H1 (cell line): ENCODE measurements around the gene PRKAB1. TPM values are rescaled to one million over a fixed set of nuclear protein-coding genes. Genes with fewer than 3 reads are reported as not detected.

ENCODE experiments used
- CTCF ChIA-PET: fragments of 300-600 bp; sonication (Branson Sonifier 250); formaldehyde crosslinking; loops from one replicate; lab custom pipeline; 2021; ENCODE audit not compliant: partially characterized antibody; lab: Charles Lee
- POLR2A ChIA-PET: fragments of 300-600 bp; sonication (Branson Sonifier 250); formaldehyde crosslinking; loops from one replicate; lab custom pipeline; 2021; ENCODE audit warnings: inconsistent platforms; ENCODE audit not compliant: partially characterized antibody; lab: Charles Lee
- DNase-seq, 2 experiments: peaks; one replicate each; pipeline versions ENCODE4 v3.0.0 to v3.0.0-alpha.2; 2010 to 2022; ENCODE audit warnings: low spot score in 2 of 2, low read depth in 1 of 2, mixed read lengths in 1 of 2
- FAIRE-seq: peaks from 2 replicates; lab custom pipeline; 2011; peaks lifted over from hg19 to GRCh38; lab: Jason Lieb, UNC
- H2AFZ ChIP-seq: 2 replicates; pipeline ENCODE4 v1.8.1; 2012; ENCODE audit warnings: low read length, inconsistent platforms
- H2AK5ac ChIP-seq: 2 replicates; pipeline ENCODE4 v1.6.1; 2013; ENCODE audit warnings: low read depth, low read length
- H2BK120ac ChIP-seq: replicated peaks from 2 replicates; pipeline ENCODE3; 2013; ENCODE audit warnings: low read depth, low read length, inconsistent platforms
- H2BK12ac ChIP-seq: 2 replicates; pipeline ENCODE4 v1.6.1; 2013; ENCODE audit warnings: low read depth, low read length
- H2BK15ac ChIP-seq: 2 replicates; pipeline ENCODE4 v1.6.1; 2013; ENCODE audit warnings: low read length
- H2BK20ac ChIP-seq: 2 replicates; pipeline ENCODE4 v1.6.1; 2013; ENCODE audit warnings: low read length
- H2BK5ac ChIP-seq: 2 replicates; pipeline ENCODE4 v1.6.1; 2013; ENCODE audit warnings: low read depth, low read length
- H3K14ac ChIP-seq: 2 replicates; pipeline ENCODE4 v1.6.1; 2013; ENCODE audit warnings: inconsistent platforms; ENCODE audit not compliant: insufficient read length
- H3K18ac ChIP-seq: 2 replicates; pipeline ENCODE4 v1.6.1; 2013; ENCODE audit warnings: low read length; ENCODE audit errors: extremely low read depth
- H3K23ac ChIP-seq: 2 replicates; pipeline ENCODE4 v1.6.1; 2013; ENCODE audit warnings: inconsistent platforms; ENCODE audit not compliant: insufficient read length
- H3K23me2 ChIP-seq: 2 replicates; pipeline ENCODE4 v1.6.1; 2013; ENCODE audit warnings: low read depth, low read length
- H3K27ac ChIP-seq: 2 replicates; pipeline ENCODE4 v1.6.1; 2011; ENCODE audit warnings: low read depth, low read length, inconsistent platforms
- H3K27me3 ChIP-seq, 4 experiments: replicated peaks in 1 of 4; 1 replicate in 1 of 4; 2 replicates in 3 of 4; pipeline versions ENCODE4 v1.6.1 to v1.8.1; 2011 to 2013; ENCODE audit warnings: low read length in 3 of 4, mild to moderate bottlenecking in 3 of 4, inconsistent platforms in 2 of 4, mixed read lengths in 2 of 4, moderate library complexity in 1 of 4; ENCODE audit not compliant: control insufficient read depth in 3 of 4, insufficient read depth in 3 of 4; ENCODE audit errors: extremely low read depth in 1 of 4
- H3K36me3 ChIP-seq, 4 experiments: 2 replicates each; pipeline versions ENCODE4 v1.6.1 to v1.8.1; 2011 to 2013; ENCODE audit warnings: mild to moderate bottlenecking in 4 of 4, low read length in 3 of 4, moderate library complexity in 2 of 4, control low read depth in 1 of 4, inconsistent platforms in 1 of 4; ENCODE audit not compliant: insufficient read depth in 4 of 4, control insufficient read depth in 2 of 4
- H3K4ac ChIP-seq: replicated peaks from 2 replicates; pipeline ENCODE3; 2013; ENCODE audit warnings: low read length, low read depth, mixed read lengths, inconsistent platforms; ENCODE audit not compliant: insufficient read length
- H3K4me1 ChIP-seq, 4 experiments: replicated peaks in 1 of 4; 1 replicate in 1 of 4; 2 replicates in 3 of 4; pipeline versions ENCODE4 v1.6.1 to v1.8.1; 2011 to 2013; ENCODE audit warnings: low read length in 3 of 4, inconsistent platforms in 2 of 4, mixed read lengths in 1 of 4; ENCODE audit not compliant: insufficient read depth in 4 of 4, control insufficient read depth in 3 of 4
- H3K4me2 ChIP-seq, 2 experiments: 2 replicates each; pipeline versions ENCODE4 v1.6.1 to v1.8.1; 2011 to 2013; ENCODE audit warnings: low read depth in 2 of 2, low read length in 2 of 2, control low read depth in 1 of 2, inconsistent platforms in 1 of 2, mild to moderate bottlenecking in 1 of 2; ENCODE audit not compliant: insufficient read depth in 1 of 2
- H3K4me3 ChIP-seq, 4 experiments: fragments of 200-600, 300-600 bp in 1 of 4; sonication (generic), shearing (Covaris generic), sonication (Bioruptor Twin) in 1 of 4; 2 replicates each; pipeline versions ENCODE4 v1.5.1 to v1.8.1; 2011 to 2016; ENCODE audit warnings: low read length in 4 of 4, low read depth in 3 of 4, control low read depth in 2 of 4, inconsistent platforms in 2 of 4, mild to moderate bottlenecking in 2 of 4, mixed read lengths in 1 of 4, moderate library complexity in 1 of 4; ENCODE audit not compliant: insufficient read depth in 2 of 4; ENCODE audit errors: extremely low read depth in 1 of 4
- H3K56ac ChIP-seq: replicated peaks from 2 replicates; pipeline ENCODE3; 2013; ENCODE audit warnings: low read depth, mild to moderate bottlenecking, mixed read lengths, low read length, inconsistent platforms; ENCODE audit not compliant: insufficient read length
- H3K79me1 ChIP-seq: 2 replicates; pipeline ENCODE4 v1.6.1; 2013; ENCODE audit warnings: low read depth, low read length, control low read depth
- H3K79me2 ChIP-seq, 2 experiments: 2 replicates each; pipeline versions ENCODE4 v1.6.1 to v1.8.1; 2012 to 2013; ENCODE audit warnings: low read length in 2 of 2, mild to moderate bottlenecking in 2 of 2, inconsistent platforms in 1 of 2; ENCODE audit not compliant: insufficient read depth in 2 of 2, control insufficient read depth in 1 of 2
- H3K9ac ChIP-seq, 4 experiments: replicated peaks in 1 of 4; 1 replicate in 1 of 4; 2 replicates in 3 of 4; pipeline versions ENCODE4 v1.6.1 to v1.8.1; 2011 to 2013; ENCODE audit warnings: low read depth in 3 of 4, low read length in 3 of 4, control low read depth in 2 of 4, mild to moderate bottlenecking in 2 of 4, moderate library complexity in 2 of 4, inconsistent platforms in 1 of 4; ENCODE audit errors: extremely low read depth in 1 of 4
- H3K9me3 ChIP-seq, 2 experiments: 2 replicates each; pipeline versions ENCODE4 v1.6.1 to v1.8.1; 2012 to 2013; ENCODE audit warnings: mild to moderate bottlenecking in 2 of 2, moderate library complexity in 2 of 2, control low read depth in 1 of 2, inconsistent platforms in 1 of 2, low read depth in 1 of 2, low read length in 1 of 2, mixed read lengths in 1 of 2; ENCODE audit not compliant: insufficient read depth in 2 of 2
- H4K20me1 ChIP-seq, 2 experiments: replicated peaks in 1 of 2; 2 replicates each; pipeline versions ENCODE3 to v1.8.1; 2011 to 2013; ENCODE audit warnings: inconsistent platforms in 2 of 2, low read length in 2 of 2, mild to moderate bottlenecking in 1 of 2; ENCODE audit not compliant: insufficient read depth in 2 of 2, control insufficient read depth in 1 of 2
- H4K5ac ChIP-seq: 2 replicates; pipeline ENCODE4 v1.6.1; 2013; ENCODE audit warnings: low read length, low read depth, mixed read lengths, inconsistent platforms; ENCODE audit not compliant: insufficient read length
- H4K8ac ChIP-seq: 2 replicates; pipeline ENCODE4 v1.8.0; 2013; ENCODE audit warnings: mild to moderate bottlenecking, moderate library complexity, low read length, inconsistent platforms; ENCODE audit not compliant: insufficient read depth; ENCODE audit errors: extremely low read depth
- H4K91ac ChIP-seq: replicated peaks from 2 replicates; pipeline ENCODE3; 2013; ENCODE audit warnings: low read length, mixed read lengths, inconsistent platforms; ENCODE audit not compliant: insufficient read length
- CHD2 ChIP-seq: IDR thresholded peaks from 2 replicates; pipeline ENCODE4 v1.6.1; 2012; ENCODE audit warnings: low read length, improper control_type of control experiment
- CTCF ChIP-seq, 3 experiments: IDR thresholded peaks; 1 replicate in 2 of 3; 2 replicates in 1 of 3; pipeline versions ENCODE4 v1.5.1 to v1.6.1; 2011; ENCODE audit warnings: low read length in 3 of 3, mild to moderate bottlenecking in 3 of 3, inconsistent platforms in 2 of 3, low read depth in 1 of 3, moderate library complexity in 1 of 3; ENCODE audit not compliant: insufficient read depth in 1 of 3; ENCODE audit errors: control extremely low read depth in 1 of 3
- RAD21 ChIP-seq, 2 experiments: IDR thresholded peaks in 1 of 2; conservative IDR thresholded peaks in 1 of 2; 2 replicates each; pipeline ENCODE4 v1.6.1; 2011; ENCODE audit warnings: low read depth in 2 of 2, low read length in 2 of 2, improper control_type of control experiment in 1 of 2, inconsistent platforms in 1 of 2, mild to moderate bottlenecking in 1 of 2, moderate library complexity in 1 of 2
- SIN3A ChIP-seq, 2 experiments: IDR thresholded peaks in 1 of 2; conservative IDR thresholded peaks in 1 of 2; 2 replicates each; pipeline ENCODE4 v1.6.1; 2011 to 2012; ENCODE audit warnings: low read length in 2 of 2, improper control_type of control experiment in 1 of 2, low read depth in 1 of 2, mild to moderate bottlenecking in 1 of 2
- WGBS, 2 experiments: shearing (Covaris generic) in 1 of 2; methylation state at CpG; one replicate each; pipeline versions ENCODE4 v1.1.6 to v1.1.7; 2013 to 2015; ENCODE audit warnings: low lambda C conversion rate in 2 of 2, mixed read lengths in 2 of 2, inconsistent platforms in 1 of 2, low coverage in 1 of 2, missing lambda C conversion rate in 1 of 2; ENCODE audit not compliant: insufficient replicate concordance in 2 of 2, insufficient coverage in 1 of 2, insufficient read length in 1 of 2; ENCODE audit errors: extremely low coverage in 1 of 2, missing lambda C conversion rate in 1 of 2; 5-methylcytosine and 5-hydroxymethylcytosine counted together
- polyA plus RNA-seq, 7 experiments: library from polyadenylated mRNA; depleted of rRNA in 3 of 7; stranded (reverse) in 5 of 7; unstranded in 2 of 7; fragments of >200 nt in 5 of 7; fragments of 200-250 nt in 2 of 7; gene quantifications; 1 replicate in 5 of 7; 2 replicates in 1 of 7; 4 replicates in 1 of 7; pipeline versions ENCODE4 v1.2.1 to v1.2.3, GENCODE V29; 2011 to 2013; ENCODE audit warnings: missing spikeins in 2 of 7, mixed read lengths in 2 of 7
- total RNA-seq: library from RNA; stranded (reverse); fragmentation: NEBNext Ultra II Directional; extraction: Animal tissue kit (Norgen Biotek cat#: 25700); gene quantifications from 2 replicates; pipeline ENCODE4 v1.2.1, GENCODE V29; 2021

The PRKAB1 gene
- total and polyA plus RNA-seq, 2 of the 8 experiments (the other 6 are each of a cell fraction or from before 2014, with no cell fraction given), result 24.0 to 32.1 TPM

- Histone ChIP-seq H3K79me2 (no peaks in the 10 kb centered on the region), H2BK20ac (no peak overlapping the region), H3K27ac (no peak overlapping the region), H3K14ac (no peak overlapping the region), H3K36me3 (no peaks in the 10 kb centered on the region), H3K23me2 (no peaks in the 10 kb centered on the region), H2AK5ac (no peak overlapping the region), H4K8ac (no peak overlapping the region), H4K91ac (no peak overlapping the region), H3K4me2 (no peak overlapping the region), H2BK5ac (no peak overlapping the region), H3K9me3 (no peaks in the 10 kb centered on the region; a peak in 1 of 4 replicates), H3K79me1 (no peaks in the 10 kb centered on the region), H2AFZ (no peak overlapping the region), H3K56ac (no peak overlapping the region), H2BK120ac (no peak overlapping the region), H3K9ac (no peak overlapping the region), H2BK12ac (no peak overlapping the region)
- TF ChIP-seq RAD21 (IDR thresholded peaks at IDR 0.05 in 1 of 2, conservative IDR thresholded peaks at IDR 0.05 in 1 of 2; ENCODE audit: low read depth in 2 of 2, low read length in 2 of 2), result peak; percentile 34 to 39
- peak in 2 of 3 experiments; percentile 41 to 71; a peak in 2 of 4 replicates for TF ChIP-seq CTCF (IDR thresholded peaks at IDR 0.05; ENCODE audit: control extremely low read depth in 1 of 3, insufficient read depth in 1 of 3, low read depth in 1 of 3, low read length in 3 of 3)
- no peak for TF ChIP-seq SIN3A (conservative IDR thresholded peaks at IDR 0.05 in 1 of 2, IDR thresholded peaks at IDR 0.05 in 1 of 2; ENCODE audit: low read depth in 1 of 2, low read length in 2 of 2)
- TF ChIP-seq CHD2, result no peak
- TF ChIP-seq, all 59 proteins: peak for 2
- ChIA-PET CTCF (interaction anchor here (0.6 to 2.6 kb wide), 10 partner anchors 8 to 471 kb away, joined by 3 to 19 read pairs (median 4); partner anchors contain the start of gene PRKAB1), POLR2A (interaction anchor here (0.7 to 2.6 kb wide), 2 partner anchors 8 to 261 kb away, joined by 3 to 7 read pairs; partner anchors contain the start of gene PRKAB1)
- Histone ChIP-seq H3K4me1 (no peaks in the 10 kb centered on the region), H3K4ac (no peak overlapping the region), H4K20me1 (no peaks in the 10 kb centered on the region), H2BK15ac (no peak overlapping the region), H3K4me3 (no peak overlapping the region), H4K5ac (no peak overlapping the region), H3K18ac (no peak overlapping the region), H3K23ac (no peak overlapping the region), H3K27me3 (no peaks in the 10 kb centered on the region; a peak in 1 of 7 replicates)
- FAIRE-seq (no peak), DNase-seq (no peak)
- WGBS, 2 experiments, result 69% methylated on average over 6 of the region's 6 CpGs; no CpG with 5 or more reads in 1 of the 2 experiments
These were observed 8.5 kb upstream of the PRKAB1 start for GRCh38 chr12:119659289-119659897.
